RWPE1 (cell line): ENCODE measurements around the gene ARF3.

Experiments
- CTCF ChIA-PET: fragments of 350-600 bp; sonication (Branson Sonifier 250); formaldehyde crosslinking; extraction: SDS; loops from one replicate; lab custom pipeline; 2021; lab: Yijun Ruan, JAX
- POLR2A ChIA-PET: fragments of 400-600 bp; formaldehyde crosslinking; extraction: SDS; loops from one replicate; lab custom pipeline; 2020; ENCODE audit warnings: antibody characterized with exemption; ENCODE audit not compliant: low non-redundant PET; lab: Yijun Ruan, JAX
- DNase-seq: peaks from one replicate; pipeline ENCODE4 v3.0.0; 2012; ENCODE audit warnings: low spot score
- H3K27ac ChIP-seq: fragments of 450-650 bp; 2 replicates; pipeline ENCODE4 v1.5.1; 2017
- TF ChIP-seq, protein P1 (sequence below): fragments of 450-650 bp; conservative IDR thresholded peaks from 2 replicates; pipeline ENCODE4 v1.5.1; 2017; ENCODE audit warnings: low read depth, mild to moderate bottlenecking

The ARF3 gene

DNA sequence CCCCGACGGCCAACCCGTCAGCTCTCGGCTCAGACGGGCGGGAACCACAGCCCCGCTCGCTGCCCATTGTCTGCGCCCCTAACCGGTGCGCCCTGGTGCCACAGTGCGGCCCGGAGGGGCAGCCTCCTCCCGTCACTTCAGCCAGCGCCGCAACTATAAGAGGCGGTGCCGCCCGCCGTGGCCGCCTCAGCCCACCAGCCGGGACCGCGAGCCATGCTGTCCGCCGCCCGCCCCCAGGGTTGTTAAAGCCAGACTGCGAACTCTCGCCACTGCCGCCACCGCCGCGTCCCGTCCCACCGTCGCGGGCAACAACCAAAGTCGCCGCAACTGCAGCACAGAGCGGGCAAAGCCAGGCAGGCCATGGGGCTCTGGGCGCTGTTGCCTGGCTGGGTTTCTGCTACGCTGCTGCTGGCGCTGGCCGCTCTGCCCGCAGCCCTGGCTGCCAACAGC, 21.0 kb upstream of the ARF3 start, which contains the start of gene WNT1:
Gene WNT1 (plus strand): TSS at position 32 of the 450 bp plus-strand sequence. CDS start 329 bp downstream, at position 361.
- H3K27ac ChIP-seq, result no peak within 1 kb of the TSS
- ChIA-PET CTCF (interaction anchor here (0.5 to 4.3 kb wide), 20 partner anchors 8 to 279 kb away, joined by 3 to 30 read pairs (median 4); partner anchors contain the start of gene DDX23), POLR2A (no interaction called here)
- no peak for DNase-seq
- TF ChIP-seq, protein P1, sequence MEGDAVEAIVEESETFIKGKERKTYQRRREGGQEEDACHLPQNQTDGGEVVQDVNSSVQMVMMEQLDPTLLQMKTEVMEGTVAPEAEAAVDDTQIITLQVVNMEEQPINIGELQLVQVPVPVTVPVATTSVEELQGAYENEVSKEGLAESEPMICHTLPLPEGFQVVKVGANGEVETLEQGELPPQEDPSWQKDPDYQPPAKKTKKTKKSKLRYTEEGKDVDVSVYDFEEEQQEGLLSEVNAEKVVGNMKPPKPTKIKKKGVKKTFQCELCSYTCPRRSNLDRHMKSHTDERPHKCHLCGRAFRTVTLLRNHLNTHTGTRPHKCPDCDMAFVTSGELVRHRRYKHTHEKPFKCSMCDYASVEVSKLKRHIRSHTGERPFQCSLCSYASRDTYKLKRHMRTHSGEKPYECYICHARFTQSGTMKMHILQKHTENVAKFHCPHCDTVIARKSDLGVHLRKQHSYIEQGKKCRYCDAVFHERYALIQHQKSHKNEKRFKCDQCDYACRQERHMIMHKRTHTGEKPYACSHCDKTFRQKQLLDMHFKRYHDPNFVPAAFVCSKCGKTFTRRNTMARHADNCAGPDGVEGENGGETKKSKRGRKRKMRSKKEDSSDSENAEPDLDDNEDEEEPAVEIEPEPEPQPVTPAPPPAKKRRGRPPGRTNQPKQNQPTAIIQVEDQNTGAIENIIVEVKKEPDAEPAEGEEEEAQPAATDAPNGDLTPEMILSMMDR, result peak; percentile 10

GRCh38 chr12:48977290-48978281, 20.3 kb upstream of the ARF3 start:
- ChIA-PET POLR2A (no interaction called here), CTCF (interaction anchor here (0.5 to 4.3 kb wide), 28 partner anchors 9 to 278 kb away, joined by 3 to 30 read pairs (median 4); partner anchors contain the start of gene DDX23)
- DNase-seq, result no peak
- TF ChIP-seq, protein P1, result peak; percentile 79
- H3K27ac ChIP-seq, result no peak overlapping the region

DNA sequence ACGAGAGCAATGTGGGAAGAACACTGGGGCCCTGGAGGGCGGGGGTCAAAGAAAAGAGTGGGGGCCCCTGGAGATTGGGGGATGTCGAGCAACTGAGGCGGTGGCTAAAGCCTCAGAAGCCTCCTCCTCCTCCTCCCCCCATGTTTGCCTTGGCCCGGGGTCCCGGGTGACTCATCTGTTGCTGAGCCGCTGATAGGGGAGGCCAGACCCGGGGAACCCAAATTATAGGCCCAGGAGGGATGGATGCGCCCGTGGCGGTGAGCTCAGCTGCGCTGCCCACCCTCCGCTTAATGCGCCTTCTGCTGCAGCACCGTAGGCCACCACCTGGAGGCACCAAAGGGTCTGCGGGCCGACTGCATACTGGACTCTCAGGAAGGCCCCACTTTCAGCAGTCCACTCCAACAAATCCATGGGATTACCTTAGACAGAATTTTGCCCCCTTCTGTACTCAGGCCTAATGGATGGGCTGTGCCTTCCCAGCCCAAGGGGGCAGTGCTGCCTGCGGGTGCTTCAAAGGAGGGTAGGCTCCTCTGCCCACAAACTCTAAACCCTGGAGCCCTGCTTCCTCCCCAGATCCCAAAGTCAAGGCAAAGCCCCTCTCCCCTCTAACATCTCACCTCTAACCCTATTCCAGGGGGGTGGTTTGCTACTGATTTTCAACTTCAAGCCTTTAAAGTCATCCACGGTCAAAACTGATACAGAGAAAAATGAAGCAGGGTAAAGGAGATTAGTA, 16.8 kb upstream of the ARF3 start:
- POLR2A ChIA-PET, result no interaction called here
- DNase-seq, result no peak
- TF ChIP-seq, protein P1, result no peak
- CTCF ChIA-PET, result no interaction called here
- H3K27ac ChIP-seq, result no peak overlapping the region

GRCh38 chr12:48973531-48973930, 16.2 kb upstream of the ARF3 start:
- POLR2A ChIA-PET, result no interaction called here
- TF ChIP-seq, protein P1, result no peak
- DNase-seq, result no peak
- CTCF ChIA-PET, result no interaction called here
- no peak overlapping the region for H3K27ac ChIP-seq

DNA sequence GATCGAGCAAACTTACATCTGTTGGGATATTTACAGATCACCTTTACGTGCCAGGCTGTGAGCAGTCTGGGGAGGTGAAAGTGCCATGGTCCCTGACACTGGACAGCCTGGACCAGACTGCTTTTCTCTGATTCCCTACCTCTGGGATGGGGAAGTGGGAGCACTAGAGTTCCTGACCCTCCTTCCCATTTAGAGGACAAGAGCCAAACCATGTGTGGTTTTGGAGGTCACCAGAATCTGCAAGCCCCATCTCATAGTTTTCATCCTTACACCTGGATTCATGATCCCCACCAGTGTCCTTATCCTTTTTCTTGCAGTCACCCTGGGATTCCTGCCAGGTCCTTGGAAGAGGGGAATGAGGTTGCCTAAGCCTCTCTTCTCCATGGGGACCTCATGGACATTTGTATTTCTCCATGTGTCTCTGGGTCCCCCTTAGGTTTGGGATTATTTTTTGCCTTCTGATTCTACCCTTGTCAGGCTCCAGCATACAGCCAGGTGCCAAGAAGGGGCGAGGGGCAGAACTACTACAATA, 15.7 kb upstream of the ARF3 start:
- H3K27ac ChIP-seq, result no peak overlapping the region
- POLR2A ChIA-PET, result no interaction called here
- no peak for DNase-seq
- TF ChIP-seq, protein P1, result no peak
- CTCF ChIA-PET, result no interaction called here
